IMR-90 (cell line): Measurements from ENCODE around the gene TRAF3IP3. TPM values are rescaled to one million over a fixed set of nuclear protein-coding genes. Genes with fewer than 3 reads are reported as not detected.

Experiments
- ATAC-seq: fragments of 200-7000 bp; cut with Tn5 transposase; 2 replicates; pipeline ENCODE4 v1.9.1; 2020; ENCODE audit warnings: low read depth, mild to moderate bottlenecking, moderate library complexity
- BruUV-seq: library from RNA; stranded (reverse); fragments of 400-500 nt; replicated peaks from 2 replicates; lab custom pipeline; 2021; lab: Mats Ljungman, UMichigan
- CTCF ChIA-PET: fragments of 300-600 bp; formaldehyde crosslinking; extraction: SDS; loops from one replicate; lab custom pipeline; 2021; ENCODE audit warnings: antibody characterized with exemption; lab: Yijun Ruan, JAX
- POLR2A ChIA-PET: fragments of 300-600 bp; sonication (Branson Sonifier 250); formaldehyde crosslinking; loops from one replicate; lab custom pipeline; 2022; ENCODE audit warnings: antibody characterized with exemption; ENCODE audit not compliant: unreplicated experiment; lab: Charles Lee
- DNase-seq: peaks from one replicate; pipeline ENCODE4 v3.0.0; 2013
- H2AFZ ChIP-seq: replicated peaks from 2 replicates; pipeline ENCODE3; 2013; ENCODE audit warnings: low read length, mild to moderate bottlenecking; ENCODE audit not compliant: poor library complexity
- H2AK5ac ChIP-seq: 2 replicates; pipeline ENCODE4 v1.6.1; 2013; ENCODE audit warnings: low read depth, low read length, inconsistent platforms
- H2AK9ac ChIP-seq: replicated peaks from 2 replicates; pipeline ENCODE3; 2013; ENCODE audit warnings: mild to moderate bottlenecking, low read depth, low read length, moderate library complexity; ENCODE audit not compliant: poor library complexity
- H2BK120ac ChIP-seq: 2 replicates; pipeline ENCODE4 v1.6.1; 2013; ENCODE audit warnings: low read depth, low read length, inconsistent platforms
- H2BK15ac ChIP-seq: 3 replicates; pipeline ENCODE4 v1.6.1; 2013; ENCODE audit warnings: low read depth, low read length, inconsistent platforms
- H2BK20ac ChIP-seq: 2 replicates; pipeline ENCODE4 v1.6.1; 2013; ENCODE audit warnings: low read depth, mild to moderate bottlenecking, inconsistent platforms, low read length, moderate library complexity
- H2BK5ac ChIP-seq: 2 replicates; pipeline ENCODE4 v1.6.1; 2013; ENCODE audit warnings: mild to moderate bottlenecking, low read depth, low read length, inconsistent platforms; ENCODE audit not compliant: poor library complexity, severe bottlenecking
- H3K14ac ChIP-seq: replicated peaks from 2 replicates; pipeline ENCODE4 v1.6.1; 2013; ENCODE audit warnings: low read depth, low read length, inconsistent platforms
- H3K18ac ChIP-seq: 2 replicates; pipeline ENCODE4 v1.6.1; 2013; ENCODE audit warnings: low read depth, low read length, control low read depth
- H3K23ac ChIP-seq: 2 replicates; pipeline ENCODE4 v1.6.1; 2013; ENCODE audit warnings: low read depth, low read length, inconsistent platforms
- H3K27ac ChIP-seq: 2 replicates; pipeline ENCODE4 v1.5.1; 2013; ENCODE audit warnings: mild to moderate bottlenecking, control low read depth, low read length; ENCODE audit not compliant: insufficient read depth
- H3K27me3 ChIP-seq: 2 replicates; pipeline ENCODE4 v1.6.1; 2013; ENCODE audit warnings: low read length; ENCODE audit not compliant: control insufficient read depth, insufficient read depth
- H3K36me3 ChIP-seq: 2 replicates; pipeline ENCODE4 v1.6.1; 2013; ENCODE audit warnings: low read length, mixed read lengths; ENCODE audit not compliant: control insufficient read depth, insufficient read depth
- H3K4ac ChIP-seq: 2 replicates; pipeline ENCODE4 v1.6.1; 2013; ENCODE audit warnings: low read depth, low read length, inconsistent platforms
- H3K4me1 ChIP-seq: 2 replicates; pipeline ENCODE4 v1.6.1; 2013; ENCODE audit warnings: low read length, mixed read lengths; ENCODE audit not compliant: control insufficient read depth, insufficient read depth
- H3K4me2 ChIP-seq: 2 replicates; pipeline ENCODE4 v1.6.1; 2013; ENCODE audit warnings: low read depth, mild to moderate bottlenecking, control low read depth, low read length, moderate library complexity
- H3K4me3 ChIP-seq: 2 replicates; pipeline ENCODE4 v1.5.1; 2013; ENCODE audit warnings: low read depth, mild to moderate bottlenecking, control low read depth, low read length, moderate library complexity; ENCODE audit not compliant: insufficient read depth
- H3K56ac ChIP-seq: 2 replicates; pipeline ENCODE4 v1.6.1; 2013; ENCODE audit warnings: low read length, inconsistent platforms; ENCODE audit not compliant: insufficient read depth; ENCODE audit errors: extremely low read depth
- H3K79me1 ChIP-seq, 2 experiments: 2 replicates each; pipeline ENCODE4 v1.6.1; 2013; ENCODE audit warnings: low read length in 2 of 2, inconsistent platforms in 1 of 2, low read depth in 1 of 2
- H3K9ac ChIP-seq: 2 replicates; pipeline ENCODE4 v1.6.1; 2013; ENCODE audit warnings: low read depth, low read length, control low read depth
- H3K9me1 ChIP-seq: 2 replicates; pipeline ENCODE4 v1.6.1; 2013; ENCODE audit warnings: low read length, inconsistent platforms; ENCODE audit not compliant: insufficient read depth
- H3K9me3 ChIP-seq: 2 replicates; pipeline ENCODE4 v1.6.1; 2013; ENCODE audit warnings: low read length; ENCODE audit not compliant: control insufficient read depth, insufficient read depth
- H4K20me1 ChIP-seq: 2 replicates; pipeline ENCODE4 v1.6.1; 2013; ENCODE audit warnings: low read length, inconsistent platforms; ENCODE audit not compliant: insufficient read depth
- H4K5ac ChIP-seq: 2 replicates; pipeline ENCODE4 v1.6.1; 2013; ENCODE audit warnings: mild to moderate bottlenecking, low read depth, low read length, control low read depth
- H4K8ac ChIP-seq, 2 experiments: 2 replicates each; pipeline ENCODE4 v1.6.1; 2013; ENCODE audit warnings: low read depth in 2 of 2, low read length in 2 of 2, control low read depth in 1 of 2, inconsistent platforms in 1 of 2
- H4K91ac ChIP-seq: 2 replicates; pipeline ENCODE4 v1.6.1; 2013; ENCODE audit warnings: low read depth, low read length, inconsistent platforms; ENCODE audit not compliant: insufficient read depth
- CEBPB ChIP-seq: IDR thresholded peaks from 2 replicates; pipeline ENCODE4 v1.6.1; 2012; ENCODE audit warnings: low read depth, low read length, improper control_type of control experiment
- MAZ ChIP-seq: IDR thresholded peaks from 2 replicates; pipeline ENCODE4 v1.6.1; 2012; ENCODE audit warnings: low read depth, mild to moderate bottlenecking, low read length, improper control_type of control experiment, moderate library complexity, borderline replicate concordance
- MXI1 ChIP-seq: IDR thresholded peaks from 2 replicates; pipeline ENCODE4 v1.6.1; 2012; ENCODE audit warnings: low read depth, mild to moderate bottlenecking, low read length, moderate library complexity, borderline replicate concordance
- NFE2L2 ChIP-seq: fragments of 150-350 bp; IDR thresholded peaks from 2 replicates; pipeline ENCODE4 v1.6.1; 2016; ENCODE audit warnings: low read depth, mild to moderate bottlenecking, low read length
- RCOR1 ChIP-seq: IDR thresholded peaks from 2 replicates; pipeline ENCODE4 v1.6.1; 2012; ENCODE audit warnings: mild to moderate bottlenecking, low read length, improper control_type of control experiment; ENCODE audit not compliant: insufficient replicate concordance
- WGBS, 2 experiments: methylation state at CpG; one replicate each; pipeline versions ENCODE4 v1.1.5 to v1.1.7; 2013; ENCODE audit warnings: missing lambda C conversion rate in 2 of 2; ENCODE audit not compliant: insufficient read length in 1 of 2; ENCODE audit errors: extremely low coverage in 2 of 2; 5-methylcytosine and 5-hydroxymethylcytosine counted together
- dilution Hi-C: fragments of 300-500 bp; cut with HindIII; formaldehyde crosslinking; loops from one replicate; pipeline ENCODE4 v1.14.3; 2018; ENCODE audit warnings: low sequenced_read_pairs; ENCODE audit not compliant: unreplicated experiment
- in situ Hi-C: fragments of 300-500 bp; cut with MboI; formaldehyde crosslinking; loops from 3 replicates; pipeline ENCODE4 v1.14.3; 2019; ENCODE audit warnings: low sequenced_read_pairs, inconsistent platforms, mixed read lengths
- intact Hi-C: fragments of 100-400 bp; cut with micrococcal nuclease; formaldehyde crosslinking; loops from 2 replicates; pipeline ENCODE4 v1.10.0; 2022
- polyA plus RNA-seq, 3 experiments: library from polyadenylated mRNA; depleted of rRNA; stranded (reverse); fragments of >200 nt; gene quantifications; 2 replicates each; pipeline ENCODE4 v1.2.3, GENCODE V29; 2012; ENCODE audit warnings: low replicate concordance in 1 of 3
- total RNA-seq: library from RNA; depleted of rRNA; stranded (reverse); fragments of >200 nt; gene quantifications from 2 replicates; pipeline ENCODE4 v1.2.3, GENCODE V29; 2012
- TF ChIP-seq, protein P1 (sequence below): fragments of 150-350 bp; IDR thresholded peaks from 2 replicates; pipeline ENCODE4 v1.6.1; 2016; ENCODE audit warnings: low read depth, mild to moderate bottlenecking, low read length, moderate library complexity, borderline replicate concordance

Gene TRAF3IP3
- total and polyA plus RNA-seq, 2 of the 4 experiments (the other 2 are of a cell fraction), result 0.12 to 0.18 TPM

DNA sequence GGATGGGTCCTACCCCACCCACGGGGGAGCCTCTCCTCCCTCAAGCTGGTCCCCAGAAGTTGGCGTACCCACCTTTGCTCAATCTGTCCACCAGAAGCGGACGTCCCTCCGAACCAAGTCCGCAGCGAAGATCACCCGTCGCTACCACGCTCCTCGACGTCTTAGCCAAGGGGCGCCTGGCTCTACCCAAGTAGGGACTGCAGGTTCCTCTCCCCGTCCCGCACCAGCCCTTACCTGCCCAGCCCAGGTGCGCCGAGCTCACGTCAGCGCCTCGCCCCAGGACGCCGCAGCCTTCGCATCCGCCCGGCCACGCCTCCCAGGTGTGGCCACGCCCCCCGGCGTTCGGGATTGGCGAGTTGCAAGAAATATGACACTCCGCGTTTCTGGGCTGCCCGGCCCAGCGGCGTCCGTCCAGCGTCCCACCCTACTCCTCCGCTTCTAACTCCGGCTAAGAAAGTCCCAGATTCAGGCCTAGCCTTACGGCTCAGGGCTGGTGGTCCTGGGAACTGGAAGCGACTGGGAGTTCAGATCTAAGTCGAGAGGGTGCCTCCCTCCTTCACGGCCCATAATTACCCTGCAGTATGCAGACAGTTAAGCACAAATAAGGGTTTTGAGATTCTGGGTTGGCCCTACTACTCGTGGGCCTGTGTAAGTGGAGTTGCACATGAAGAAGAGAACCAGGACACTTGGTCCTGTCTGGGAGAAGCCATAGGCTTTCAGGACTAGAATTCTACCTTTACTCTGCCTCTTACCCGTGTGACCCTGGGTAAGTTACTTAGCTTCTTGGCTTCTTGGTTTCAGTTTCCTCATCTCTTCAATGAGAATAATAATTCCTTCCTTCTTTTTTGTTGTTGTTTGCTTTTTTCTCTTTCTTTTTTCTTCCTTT, 50.3 kb downstream of the TRAF3IP3 start, which contains the start of gene IRF6:
TSS of gene IRF6 (minus strand) at position 268 of the 886 bp plus-strand sequence. CDS start 4,729 bp downstream, outside the sequence.
- DNase-seq (peak; percentile 51), ATAC-seq (peak; percentile 71)
- POLR2A ChIA-PET, result no interaction called here
- H3K9me3 ChIP-seq, result no peaks in the 10 kb centered on the region
- peaks cover 2% of the 10 kb centered on the region; the same call in 1 of the 2 replicates for H3K27me3 ChIP-seq
- H2BK120ac ChIP-seq, result peak within 1 kb of the TSS; percentile 54; the same call in 1 of the 2 replicates
- peak within 1 kb of the TSS; percentile 43 to 71; a peak in 3 of 4 replicates for H4K8ac ChIP-seq
- H2AFZ ChIP-seq, result peak within 1 kb of the TSS; percentile 88
- peak within 1 kb of the TSS; percentile 75 for H4K5ac ChIP-seq
- dilution Hi-C loops, result loop anchor here (25.0 kb wide), 1 partner anchor 181 kb away; no protein-coding TSS in a partner anchor
- in situ Hi-C loops, result no loop called here
- H3K4me3 ChIP-seq, result peak within 1 kb of the TSS; percentile 34
- peaks cover 3% of the 10 kb centered on the region; the same call in 1 of the 2 replicates for H3K9me1 ChIP-seq
- H3K4me1 ChIP-seq, result peaks cover 5% of the 10 kb centered on the region; the same call in 1 of the 2 replicates
- H3K9ac ChIP-seq, result peak within 1 kb of the TSS; percentile 59; the same call in 1 of the 2 replicates
- H4K20me1 ChIP-seq, result no peaks in the 10 kb centered on the region
- peak within 1 kb of the TSS; percentile 19; the same call in 1 of the 2 replicates for H3K27ac ChIP-seq
- H3K23ac ChIP-seq, result no peak within 1 kb of the TSS
- 0 out of 2 replicates have a peak within 1 kb of the TSS, but pooled peaks have one; percentile 58 for H3K18ac ChIP-seq
- peak within 1 kb of the TSS; percentile 81; the same call in 1 of the 3 replicates for H2BK15ac ChIP-seq
- H2BK20ac ChIP-seq, result no peak within 1 kb of the TSS
- no TSS peak for BruUV-seq
- no peak within 1 kb of the TSS for H2BK5ac ChIP-seq
- no peak within 1 kb of the TSS for H2AK5ac ChIP-seq
- H3K4me2 ChIP-seq, result peak within 1 kb of the TSS; percentile 86
- no peaks in the 10 kb centered on the region for H3K79me1 ChIP-seq
- no peaks in the 10 kb centered on the region for H3K36me3 ChIP-seq
- H3K56ac ChIP-seq, result peak within 1 kb of the TSS; percentile 24; the same call in 1 of the 2 replicates
- intact Hi-C loops, result no loop called here
- CTCF ChIA-PET, result interaction anchor here (0.6 kb wide), 1 partner anchor 652 kb away, joined by 3 read pairs; no protein-coding TSS in a partner anchor
- no peak for TF ChIP-seq MXI1
- TF ChIP-seq CEBPB, result no peak
- TF ChIP-seq, protein P1, sequence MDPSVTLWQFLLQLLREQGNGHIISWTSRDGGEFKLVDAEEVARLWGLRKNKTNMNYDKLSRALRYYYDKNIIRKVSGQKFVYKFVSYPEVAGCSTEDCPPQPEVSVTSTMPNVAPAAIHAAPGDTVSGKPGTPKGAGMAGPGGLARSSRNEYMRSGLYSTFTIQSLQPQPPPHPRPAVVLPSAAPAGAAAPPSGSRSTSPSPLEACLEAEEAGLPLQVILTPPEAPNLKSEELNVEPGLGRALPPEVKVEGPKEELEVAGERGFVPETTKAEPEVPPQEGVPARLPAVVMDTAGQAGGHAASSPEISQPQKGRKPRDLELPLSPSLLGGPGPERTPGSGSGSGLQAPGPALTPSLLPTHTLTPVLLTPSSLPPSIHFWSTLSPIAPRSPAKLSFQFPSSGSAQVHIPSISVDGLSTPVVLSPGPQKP, result no peak
- TF ChIP-seq RCOR1, result no peak
- no peak for TF ChIP-seq MAZ
- no peak for TF ChIP-seq NFE2L2
- H3K14ac ChIP-seq, result peak within 1 kb of the TSS; percentile 64
- H3K4ac ChIP-seq, result peak within 1 kb of the TSS; percentile 54
- peak within 1 kb of the TSS; percentile 6 for H2AK9ac ChIP-seq
- peak within 1 kb of the TSS; percentile 19; the same call in 1 of the 2 replicates for H4K91ac ChIP-seq
- 7% methylated on average over 17 of the region's 46 CpGs; no CpG with 5 or more reads in 1 of the 2 experiments for WGBS, 2 experiments
